Motor neuron (in vitro differentiated cells): ENCODE results near the gene MOSMO. TPM values are rescaled to one million over a fixed set of nuclear protein-coding genes. Genes with fewer than 3 reads are reported as not detected.

Experiments used
- ATAC-seq, 8 experiments: fragments of 200-7000 bp; cut with Tn5 transposase; replicated peaks in 6 of 8; 2 replicates each; pipeline ENCODE4 v1.8.0; 2021; ENCODE audit warnings: mild to moderate bottlenecking in 8 of 8, moderate library complexity in 8 of 8
- H3K27ac ChIP-seq, 2 donors: fragments of 250-450 bp; sonication (Bioruptor Pico); 2 replicates each; pipeline ENCODE4 v1.9.0; 2021; ENCODE audit warnings: antibody characterized with exemption in 2 of 2, mild to moderate bottlenecking in 2 of 2, moderate library complexity in 1 of 2
- H3K4me1 ChIP-seq, 2 donors: fragments of 250-450 bp; sonication (Bioruptor Pico); replicated peaks in 1 of 2; 2 replicates each; pipeline ENCODE4 v1.6.1; 2021; ENCODE audit warnings: antibody characterized with exemption in 2 of 2, mild to moderate bottlenecking in 2 of 2, moderate library complexity in 1 of 2
- H3K4me3 ChIP-seq, 5 donors: fragments of 250-450 bp; sonication (Bioruptor Pico); 2 replicates each; pipeline ENCODE4 v1.9.0; 2021; ENCODE audit warnings: antibody characterized with exemption in 5 of 5, mild to moderate bottlenecking in 5 of 5, moderate library complexity in 4 of 5
- WGBS, 10 experiments: fragments of 450-650 bp; shearing (Covaris generic); methylation state at CpG; one replicate each; pipeline ENCODE4 v1.0.0; 2022; 5-methylcytosine and 5-hydroxymethylcytosine counted together
- in situ Hi-C, 9 experiments: fragments of 400-800 bp; cut with MboI; loops; one replicate each; pipeline ENCODE4 v1.15.0; 2021; ENCODE audit warnings: low sequenced_read_pairs in 9 of 9, low pct_unique_long_range_greater_than_20kb in 2 of 9; ENCODE audit not compliant: unreplicated experiment in 9 of 9
- total RNA-seq, 8 experiments: library from RNA; unstranded; fragments of 300-600 nt; gene quantifications; 2 replicates each; pipeline versions ENCODE4 v1.2.3 to v1.2.4, GENCODE V29; 2022

Gene MOSMO
- total RNA-seq, 8 experiments from 2014 or later, result 13.4 to 25.4 (median 17.2) TPM

- no peak for ATAC-seq
- Histone ChIP-seq H3K4me3 (no peak overlapping the region), H3K27ac (no peak overlapping the region), H3K4me1 (no peaks in the 10 kb centered on the region)
- WGBS, 10 experiments, result 80 to 100% (median 100%) methylated on average over 1 of the region's 1 CpG; no CpG with 5 or more reads in 3 of the 10 experiments
- in situ Hi-C loops, result loop anchor here in 2 of 9 experiments (10.0 to 25.0 kb wide), 2 partner anchors 74 to 91 kb away; partner anchors contain the start of genes MOSMO (in 1 of the 2) and PDZD9 (in 1 of the 2)
Observed at GRCh38 chr16:22078656-22079055, 70.7 kb downstream of the MOSMO start.

GRCh38 chr16:22081050-22081449 lies 73.1 kb downstream of the MOSMO start:
- no peak for ATAC-seq
- H3K27ac ChIP-seq, result no peak overlapping the region
- 20 to 100% (median 86%) methylated on average over 1 to 3 of the region's 3 CpGs for WGBS, 10 experiments
- no peaks in the 10 kb centered on the region for H3K4me1 ChIP-seq
- no peak overlapping the region for H3K4me3 ChIP-seq
- in situ Hi-C loops, result loop anchor here in 1 of 9 experiments (25.0 kb wide), 1 partner anchor 94 kb away; no protein-coding TSS in a partner anchor

GRCh38 chr16:22086440-22086839 lies 78.5 kb downstream of the MOSMO start:
- no peaks in the 10 kb centered on the region for H3K4me1 ChIP-seq
- 89 to 100% (median 100%) methylated on average over 1 of the region's 1 CpG; no CpG with 5 or more reads in 5 of the 10 experiments for WGBS, 10 experiments
- in situ Hi-C loops, result loop anchor here in 1 of 9 experiments (25.0 kb wide), 1 partner anchor 99 kb away; no protein-coding TSS in a partner anchor
- no peak overlapping the region for H3K27ac ChIP-seq
- no peak overlapping the region for H3K4me3 ChIP-seq
- no peak for ATAC-seq

- no peak overlapping the region for H3K27ac ChIP-seq
- no peak for ATAC-seq
- H3K4me1 ChIP-seq, result peaks cover 7 to 12% of the 10 kb centered on the region in 2 donors
- in situ Hi-C loops, result loop anchor here in 1 of 9 experiments (25.0 kb wide), 1 partner anchor 101 kb away; no protein-coding TSS in a partner anchor
- H3K4me3 ChIP-seq, result no peak overlapping the region
- WGBS, 10 experiments, result 60 to 100% (median 88%) methylated on average over 1 of the region's 1 CpG; no CpG with 5 or more reads in 4 of the 10 experiments
Observed at GRCh38 chr16:22088642-22089041, 80.7 kb downstream of the MOSMO start.

GRCh38 chr16:22089910-22090309 lies 82.0 kb downstream of the MOSMO start:
- Histone ChIP-seq H3K4me3 (no peak overlapping the region), H3K4me1 (peaks cover 7 to 20% of the 10 kb centered on the region in 2 donors), H3K27ac (no peak overlapping the region)
- in situ Hi-C loops, result loop anchor here in 2 of 9 experiments (10.0 to 25.0 kb wide), 3 partner anchors 85 to 103 kb away; partner anchors contain the start of genes MOSMO (in 1 of the 2) and PDZD9 (in 1 of the 2)
- ATAC-seq, result no peak
- 60 to 95% (median 79%) methylated on average over 2 to 4 of the region's 4 CpGs; no CpG with 5 or more reads in 1 of the 10 experiments for WGBS, 10 experiments

- 71 to 100% (median 100%) methylated on average over 1 to 3 of the region's 3 CpGs; no CpG with 5 or more reads in 1 of the 10 experiments for WGBS, 10 experiments
- in situ Hi-C loops, result loop anchor here in 2 of 9 experiments (10.0 to 25.0 kb wide), 3 partner anchors 87 to 104 kb away; partner anchors contain the start of genes MOSMO (in 1 of the 2) and PDZD9 (in 1 of the 2)
- Histone ChIP-seq H3K27ac (no peak overlapping the region), H3K4me1 (peaks cover 7 to 20% of the 10 kb centered on the region in 2 donors), H3K4me3 (no peak overlapping the region)
- ATAC-seq, result no peak
Observed at GRCh38 chr16:22091721-22092120, 83.8 kb downstream of the MOSMO start.

GRCh38 chr16:22092143-22092933 lies 84.4 kb downstream of the MOSMO start, which contains the start of gene VWA3A:
Gene VWA3A (plus strand): TSS chr16:22092541. CDS start chr16:22092638, 97 bp downstream.
- in situ Hi-C loops, result loop anchor here in 2 of 9 experiments (10.0 to 25.0 kb wide), 3 partner anchors 88 to 105 kb away; partner anchors contain the start of genes MOSMO (in 1 of the 2) and PDZD9 (in 1 of the 2)

GRCh38 chr16:22093331-22093730 lies 85.4 kb downstream of the MOSMO start:
- in situ Hi-C loops, result loop anchor here in 2 of 9 experiments (10.0 to 25.0 kb wide), 3 partner anchors 89 to 106 kb away; partner anchors contain the start of genes MOSMO (in 1 of the 2) and PDZD9 (in 1 of the 2)
- H3K4me3 ChIP-seq, result no peak overlapping the region

More at GRCh38 chr16:22092143-22092933, 84.4 kb downstream of the MOSMO start, which contains the start of gene VWA3A:
- 0 to 78% (median 59%) methylated on average over 1 to 7 of the region's 9 CpGs; no CpG with 5 or more reads in 3 of the 10 experiments for WGBS, 10 experiments
- Histone ChIP-seq H3K4me1 (peaks cover 7 to 20% of the 10 kb centered on the region in 2 donors), H3K27ac (peak within 1 kb of the TSS in 1 of 2 donors; percentile 54), H3K4me3 (peak within 1 kb of the TSS in 1 of 5 donors; percentile 8)
- peak; percentile 79 to 96 (median 88) for ATAC-seq

GRCh38 chr16:22093996-22094395 lies 86.1 kb downstream of the MOSMO start:
- in situ Hi-C loops, result loop anchor here in 2 of 9 experiments (10.0 to 25.0 kb wide), 3 partner anchors 89 to 107 kb away; partner anchors contain the start of genes MOSMO (in 1 of the 2) and PDZD9 (in 1 of the 2)
- Histone ChIP-seq H3K27ac (no peak overlapping the region), H3K4me1 (peaks cover 7 to 20% of the 10 kb centered on the region in 2 donors), H3K4me3 (no peak overlapping the region)
- peak in 5 of 8 experiments; percentile 74 to 81 (median 76) for ATAC-seq
- 38 to 92% (median 60%) methylated on average over 1 to 3 of the region's 3 CpGs; no CpG with 5 or more reads in 2 of the 10 experiments for WGBS, 10 experiments

More at GRCh38 chr16:22093331-22093730, 85.4 kb downstream of the MOSMO start:
- peaks cover 7 to 20% of the 10 kb centered on the region in 2 donors for H3K4me1 ChIP-seq
- no peak overlapping the region for H3K27ac ChIP-seq
- no peak for ATAC-seq
- WGBS, 10 experiments, result 43 to 100% (median 95%) methylated on average over 1 to 3 of the region's 3 CpGs; no CpG with 5 or more reads in 1 of the 10 experiments

GRCh38 chr16:22098405-22099255 lies 90.7 kb downstream of the MOSMO start:
- 0 to 80% (median 25%) methylated on average over 1 to 6 of the region's 8 CpGs for WGBS, 10 experiments
- in situ Hi-C loops, result loop anchor here in 2 of 9 experiments (10.0 to 25.0 kb wide), 3 partner anchors 86 to 111 kb away; partner anchors contain the start of genes MOSMO (in 1 of the 2) and PDZD9 (in 1 of the 2)
- Histone ChIP-seq H3K4me1 (peaks cover 0 to 8% of the 10 kb centered on the region in 2 donors), H3K4me3 (no peak overlapping the region), H3K27ac (no peak overlapping the region)
- ATAC-seq, result peak; percentile 70 to 96 (median 80)

- 0 to 100% (median 76%) methylated on average over 1 to 5 of the region's 9 CpGs; no CpG with 5 or more reads in 2 of the 10 experiments for WGBS, 10 experiments
- no peak for ATAC-seq
- H3K4me3 ChIP-seq, result no peak overlapping the region
- peaks cover 0 to under 1% of the 10 kb centered on the region in 2 donors for H3K4me1 ChIP-seq
- in situ Hi-C loops, result loop anchor here in 2 of 9 experiments (10.0 to 25.0 kb wide), 3 partner anchors 85 to 112 kb away; partner anchors contain the start of genes MOSMO (in 1 of the 2) and PDZD9 (in 1 of the 2)
- H3K27ac ChIP-seq, result no peak overlapping the region
Observed at GRCh38 chr16:22099256-22099975, 91.5 kb downstream of the MOSMO start.
